ENCODE results near the gene PPP1R13L. TPM values are rescaled to one million over a fixed set of nuclear protein-coding genes. Genes with fewer than 3 reads are reported as not detected.
"Not testable (repeated sequence)": the region's sequence is repeated elsewhere in the genome, so short reads cannot be mapped to it uniquely, and the experiment has no call there.

Gene PPP1R13L
- total and polyA plus RNA-seq, 4 donors = 14.0 to 37.3 (median 33.0) TPM

DNA sequence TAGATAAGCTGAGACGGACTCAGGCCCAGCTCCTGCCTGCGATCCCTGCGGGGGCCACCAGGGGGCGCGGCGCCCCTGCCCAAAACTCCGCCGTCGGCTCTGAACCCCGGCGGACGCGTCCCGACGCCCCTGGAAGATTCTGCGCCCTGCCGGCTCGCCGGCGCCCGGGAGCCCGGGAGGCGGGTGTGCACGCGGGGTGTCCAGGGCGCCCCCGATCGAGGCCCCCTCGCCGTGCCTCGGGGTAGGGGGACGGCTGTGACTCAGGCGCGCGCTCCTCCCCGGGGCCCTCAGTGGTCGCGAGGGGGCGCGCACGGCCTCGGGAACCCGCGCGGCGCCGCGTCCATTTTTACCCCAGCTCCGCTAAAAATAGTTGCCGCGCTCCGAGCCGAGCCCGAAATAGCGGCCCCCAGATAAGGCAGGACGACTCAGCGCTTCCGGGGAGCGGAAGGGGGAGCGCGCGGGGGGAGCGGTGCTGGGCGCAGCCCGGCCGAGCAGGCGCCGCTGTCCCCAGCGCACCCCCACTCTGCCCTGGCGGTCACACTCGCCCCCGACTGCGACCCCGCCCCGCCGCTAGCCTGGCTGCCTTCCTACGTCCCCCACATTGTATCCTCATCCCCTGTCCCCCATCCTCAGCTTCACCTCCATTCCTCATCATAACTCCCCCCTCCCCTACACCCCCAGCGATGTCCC lies 34.8 kb upstream of the PPP1R13L start:
- peak overlapping the region; percentile 44 for H3K4me3 ChIP-seq
- WGBS, 2 donors = 1% methylated on average over 55 to 78 of the region's 78 CpGs
- H3K27me3 ChIP-seq (ENCODE audit: control insufficient read depth in 3 of 3, insufficient read depth in 3 of 3, low read length in 2 of 3) = no peaks in the 10 kb centered on the region
- H3K9ac ChIP-seq (ENCODE audit: insufficient read depth in 1 of 2, low read length in 2 of 2) = peak overlapping the region; percentile 42 to 46
- no peaks in the 10 kb centered on the region for H3K9me3 ChIP-seq (ENCODE audit: control insufficient read depth in 4 of 4, insufficient read depth in 3 of 4, low read length in 3 of 4)
- DNase-seq = peak; percentile 88 to 91 (median 89)
- H3K36me3 ChIP-seq (ENCODE audit: control insufficient read depth in 4 of 4, insufficient read depth in 4 of 4, low read length in 4 of 4) = no peaks in the 10 kb centered on the region
- peak; percentile 91 for TF ChIP-seq CTCF (IDR thresholded peaks at IDR 0.05; ENCODE audit: control extremely low read depth, extremely low read depth)
- peak; percentile 71 for ATAC-seq (ENCODE audit: insufficient read depth, low FRiP score)
- peak overlapping the region; percentile 94 to 97 for H3K27ac ChIP-seq (ENCODE audit: low read depth in 1 of 2, low read length in 1 of 2)
- H3K4me1 ChIP-seq (ENCODE audit: control insufficient read depth in 5 of 5, insufficient read depth in 5 of 5, low read length in 5 of 5) = peaks cover 1 to 16% (median 7%) of the 10 kb centered on the region in 5 donors

DNA sequence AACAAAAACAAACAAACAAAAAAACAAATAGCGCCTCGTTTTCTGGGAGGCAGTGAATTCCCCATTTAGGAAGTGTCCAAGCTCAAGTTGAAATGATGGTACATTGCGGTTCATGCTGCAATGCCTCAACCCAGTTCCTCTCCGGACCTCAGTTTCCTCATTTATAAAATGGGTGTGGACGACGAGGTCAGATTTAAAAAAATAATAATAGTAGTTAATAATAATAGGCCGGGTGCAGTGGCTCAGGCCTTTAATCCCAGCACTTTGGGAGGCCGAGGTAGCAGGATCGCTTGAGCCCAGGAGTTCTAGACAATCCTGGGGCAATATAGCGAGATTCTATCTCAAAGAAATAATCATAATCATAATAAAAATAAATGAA lies 34.3 kb upstream of the PPP1R13L start:
- Histone ChIP-seq H3K27ac (ENCODE audit: low read depth in 1 of 2, low read length in 1 of 2) (peak overlapping the region in 1 of 2 donors; percentile 97), H3K36me3 (ENCODE audit: control insufficient read depth in 4 of 4, insufficient read depth in 4 of 4, low read length in 4 of 4) (no peaks in the 10 kb centered on the region), H3K4me1 (ENCODE audit: control insufficient read depth in 5 of 5, insufficient read depth in 5 of 5, low read length in 5 of 5) (peaks cover 0 to 12% (median 3%) of the 10 kb centered on the region in 5 donors), H3K9ac (ENCODE audit: insufficient read depth in 1 of 2, low read length in 2 of 2) (peak overlapping the region in 1 of 2 donors; percentile 42), H3K4me3 (no peak overlapping the region), H3K27me3 (ENCODE audit: control insufficient read depth in 3 of 3, insufficient read depth in 3 of 3, low read length in 2 of 3) (no peaks in the 10 kb centered on the region), H3K9me3 (ENCODE audit: control insufficient read depth in 4 of 4, insufficient read depth in 3 of 4, low read length in 3 of 4) (no peaks in the 10 kb centered on the region)
- TF ChIP-seq CTCF (IDR thresholded peaks at IDR 0.05; ENCODE audit: control extremely low read depth, extremely low read depth) = no peak
- WGBS, 2 donors = 30 to 35% methylated on average over 10 of the region's 10 CpGs
- DNase-seq = no peak
- ATAC-seq (ENCODE audit: insufficient read depth, low FRiP score) = no peak

- H3K9ac ChIP-seq (ENCODE audit: insufficient read depth in 1 of 2, low read length in 2 of 2) = no peak overlapping the region
- no peak for TF ChIP-seq CTCF (IDR thresholded peaks at IDR 0.05; ENCODE audit: control extremely low read depth, extremely low read depth)
- no peak overlapping the region for H3K27ac ChIP-seq (ENCODE audit: low read depth in 1 of 2, low read length in 1 of 2)
- 90 to 95% methylated on average over 3 of the region's 3 CpGs for WGBS, 2 donors
- H3K27me3 ChIP-seq (ENCODE audit: control insufficient read depth in 3 of 3, insufficient read depth in 3 of 3, low read length in 2 of 3) = no peaks in the 10 kb centered on the region
- no peaks in the 10 kb centered on the region for H3K9me3 ChIP-seq (ENCODE audit: control insufficient read depth in 4 of 4, insufficient read depth in 3 of 4, low read length in 3 of 4)
- DNase-seq (no peak), ATAC-seq (ENCODE audit: insufficient read depth, low FRiP score) (no peak)
- no peak overlapping the region for H3K4me3 ChIP-seq
- H3K36me3 ChIP-seq (ENCODE audit: control insufficient read depth in 4 of 4, insufficient read depth in 4 of 4, low read length in 4 of 4) = no peaks in the 10 kb centered on the region
- H3K4me1 ChIP-seq (ENCODE audit: control insufficient read depth in 5 of 5, insufficient read depth in 5 of 5, low read length in 5 of 5) = peaks cover 0 to 5% (median 0%) of the 10 kb centered on the region in 5 donors
These were observed 32.5 kb upstream of the PPP1R13L start for GRCh38 chr19:45437328-45437727.

DNA sequence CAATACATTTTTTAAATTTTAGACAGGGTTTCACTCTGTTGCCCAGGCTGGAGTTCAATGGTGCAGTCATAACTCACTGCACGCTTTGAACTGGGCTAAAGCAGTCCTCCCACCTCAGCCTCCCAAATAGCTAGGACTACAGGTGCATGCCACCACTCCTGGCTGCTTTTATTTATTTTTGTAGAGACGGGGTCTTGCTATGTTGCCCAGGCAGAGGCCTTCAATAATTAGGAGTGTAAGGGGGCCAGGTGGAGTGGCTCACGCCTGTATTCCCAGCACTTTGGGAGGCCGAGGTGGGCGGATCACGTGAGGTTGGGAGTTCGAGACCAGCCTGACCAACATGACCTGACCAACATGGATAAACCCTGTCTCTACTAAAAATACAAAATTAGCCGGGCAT lies 27.7 kb upstream of the PPP1R13L start:
- not testable (repeated sequence) for H3K36me3 ChIP-seq (ENCODE audit: control insufficient read depth in 4 of 4, insufficient read depth in 4 of 4, low read length in 4 of 4); H3K27ac ChIP-seq (ENCODE audit: low read depth in 1 of 2, low read length in 1 of 2); H3K4me3 ChIP-seq; ATAC-seq (ENCODE audit: insufficient read depth, low FRiP score); H3K9me3 ChIP-seq (ENCODE audit: control insufficient read depth in 4 of 4, insufficient read depth in 3 of 4, low read length in 3 of 4); H3K4me1 ChIP-seq (ENCODE audit: control insufficient read depth in 5 of 5, insufficient read depth in 5 of 5, low read length in 5 of 5); H3K27me3 ChIP-seq (ENCODE audit: control insufficient read depth in 3 of 3, insufficient read depth in 3 of 3, low read length in 2 of 3); DNase-seq; H3K9ac ChIP-seq (ENCODE audit: insufficient read depth in 1 of 2, low read length in 2 of 2)
- 84 to 95% methylated on average over 8 of the region's 8 CpGs for WGBS, 2 donors

GRCh38 chr19:45431008-45431407 lies 26.1 kb upstream of the PPP1R13L start:
- not testable (repeated sequence) for H3K36me3 ChIP-seq (ENCODE audit: control insufficient read depth in 4 of 4, insufficient read depth in 4 of 4, low read length in 4 of 4); H3K27ac ChIP-seq (ENCODE audit: low read depth in 1 of 2, low read length in 1 of 2); H3K27me3 ChIP-seq (ENCODE audit: control insufficient read depth in 3 of 3, insufficient read depth in 3 of 3, low read length in 2 of 3); H3K4me1 ChIP-seq (ENCODE audit: control insufficient read depth in 5 of 5, insufficient read depth in 5 of 5, low read length in 5 of 5); ATAC-seq (ENCODE audit: insufficient read depth, low FRiP score); H3K9ac ChIP-seq (ENCODE audit: insufficient read depth in 1 of 2, low read length in 2 of 2); H3K9me3 ChIP-seq (ENCODE audit: control insufficient read depth in 4 of 4, insufficient read depth in 3 of 4, low read length in 3 of 4); H3K4me3 ChIP-seq
- WGBS, 2 donors = 37 to 56% methylated on average over 9 of the region's 9 CpGs
- peak in 1 of 3 donors; percentile 47 for DNase-seq

- not testable (repeated sequence) for H3K9ac ChIP-seq (ENCODE audit: insufficient read depth in 1 of 2, low read length in 2 of 2); DNase-seq; H3K9me3 ChIP-seq (ENCODE audit: control insufficient read depth in 4 of 4, insufficient read depth in 3 of 4, low read length in 3 of 4); H3K4me1 ChIP-seq (ENCODE audit: control insufficient read depth in 5 of 5, insufficient read depth in 5 of 5, low read length in 5 of 5); H3K27ac ChIP-seq (ENCODE audit: low read depth in 1 of 2, low read length in 1 of 2); H3K27me3 ChIP-seq (ENCODE audit: control insufficient read depth in 3 of 3, insufficient read depth in 3 of 3, low read length in 2 of 3); H3K36me3 ChIP-seq (ENCODE audit: control insufficient read depth in 4 of 4, insufficient read depth in 4 of 4, low read length in 4 of 4); H3K4me3 ChIP-seq; ATAC-seq (ENCODE audit: insufficient read depth, low FRiP score)
- WGBS, 2 donors = 86 to 90% methylated on average over 11 of the region's 11 CpGs
These were observed 25.0 kb upstream of the PPP1R13L start for GRCh38 chr19:45429896-45430295.

Measured in lung (tissue), 12 donors.